Measurements from ENCODE around the gene PTF1A. TPM values are rescaled to one million over a fixed set of nuclear protein-coding genes. Genes with fewer than 3 reads are reported as not detected.

The PTF1A gene
- total RNA-seq, 1 experiment from 2014 or later = not detected

DNA sequence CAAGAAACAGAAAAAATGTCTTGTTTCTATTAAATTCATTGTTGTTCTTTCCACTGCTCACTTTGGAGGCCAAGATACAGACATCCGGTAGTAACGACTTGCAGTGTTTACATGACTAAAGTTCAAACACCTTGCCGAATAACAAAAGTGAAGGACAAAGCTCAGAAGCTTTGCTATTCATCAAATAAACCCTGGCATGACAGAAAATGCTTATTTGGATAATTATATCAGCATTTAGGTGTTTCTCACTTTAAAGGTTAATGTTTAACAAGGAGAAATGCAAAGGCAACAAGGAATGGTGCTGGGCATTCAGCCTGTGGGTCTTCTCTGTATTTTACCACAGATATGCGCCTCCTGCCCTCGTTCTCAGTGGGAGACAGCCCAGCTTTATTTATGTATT lies 5.4 kb upstream of the PTF1A start:
- DNase-seq = no peak
- BruUV-seq (replicated peaks) = no TSS peak
- H3K27me3 Mint-ChIP-seq (ENCODE audit: insufficient read depth, unreplicated experiment) = peaks cover 3% of the 10 kb centered on the region
- H3K9me3 Mint-ChIP-seq (ENCODE audit: unreplicated experiment) = no peaks in the 10 kb centered on the region
- no peaks in the 10 kb centered on the region for H3K36me3 ChIP-seq (ENCODE audit: control insufficient read depth, insufficient read depth, low read length)
- H3K27ac Mint-ChIP-seq (ENCODE audit: unreplicated experiment) = no peak overlapping the region
- peaks cover 12% of the 10 kb centered on the region for H3K4me1 ChIP-seq
- intact Hi-C loops (cut with micrococcal nuclease; ENCODE audit: unreplicated experiment) = no loop called here
- H3K4me3 Mint-ChIP-seq (ENCODE audit: unreplicated experiment) = no peak overlapping the region
- H3K36me3 Mint-ChIP-seq (ENCODE audit: insufficient read depth, unreplicated experiment) = no peaks in the 10 kb centered on the region
- ChIA-PET CTCF (interaction anchor here (1.0 kb wide), 1 partner anchor 28 kb away, joined by 9 read pairs; no protein-coding TSS in a partner anchor), POLR2A (no interaction called here)
- TF ChIP-seq, protein P1, sequence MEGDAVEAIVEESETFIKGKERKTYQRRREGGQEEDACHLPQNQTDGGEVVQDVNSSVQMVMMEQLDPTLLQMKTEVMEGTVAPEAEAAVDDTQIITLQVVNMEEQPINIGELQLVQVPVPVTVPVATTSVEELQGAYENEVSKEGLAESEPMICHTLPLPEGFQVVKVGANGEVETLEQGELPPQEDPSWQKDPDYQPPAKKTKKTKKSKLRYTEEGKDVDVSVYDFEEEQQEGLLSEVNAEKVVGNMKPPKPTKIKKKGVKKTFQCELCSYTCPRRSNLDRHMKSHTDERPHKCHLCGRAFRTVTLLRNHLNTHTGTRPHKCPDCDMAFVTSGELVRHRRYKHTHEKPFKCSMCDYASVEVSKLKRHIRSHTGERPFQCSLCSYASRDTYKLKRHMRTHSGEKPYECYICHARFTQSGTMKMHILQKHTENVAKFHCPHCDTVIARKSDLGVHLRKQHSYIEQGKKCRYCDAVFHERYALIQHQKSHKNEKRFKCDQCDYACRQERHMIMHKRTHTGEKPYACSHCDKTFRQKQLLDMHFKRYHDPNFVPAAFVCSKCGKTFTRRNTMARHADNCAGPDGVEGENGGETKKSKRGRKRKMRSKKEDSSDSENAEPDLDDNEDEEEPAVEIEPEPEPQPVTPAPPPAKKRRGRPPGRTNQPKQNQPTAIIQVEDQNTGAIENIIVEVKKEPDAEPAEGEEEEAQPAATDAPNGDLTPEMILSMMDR (IDR thresholded peaks at IDR 0.05; ENCODE audit: insufficient read depth in 1 of 2, low read depth in 1 of 2, low read length in 1 of 2, severe bottlenecking in 1 of 2, unreplicated experiment in 1 of 2) = no peak
- no peaks in the 10 kb centered on the region for H3K27me3 ChIP-seq (replicated peaks; ENCODE audit: control insufficient read depth, insufficient read depth, low read length)
- no peaks in the 10 kb centered on the region for H3K4me1 Mint-ChIP-seq (ENCODE audit: low read depth, unreplicated experiment)
- H3K4me3 ChIP-seq (ENCODE audit: low read depth, low read length) = no peak overlapping the region
- no peaks in the 10 kb centered on the region for H3K9me3 ChIP-seq

DNA sequence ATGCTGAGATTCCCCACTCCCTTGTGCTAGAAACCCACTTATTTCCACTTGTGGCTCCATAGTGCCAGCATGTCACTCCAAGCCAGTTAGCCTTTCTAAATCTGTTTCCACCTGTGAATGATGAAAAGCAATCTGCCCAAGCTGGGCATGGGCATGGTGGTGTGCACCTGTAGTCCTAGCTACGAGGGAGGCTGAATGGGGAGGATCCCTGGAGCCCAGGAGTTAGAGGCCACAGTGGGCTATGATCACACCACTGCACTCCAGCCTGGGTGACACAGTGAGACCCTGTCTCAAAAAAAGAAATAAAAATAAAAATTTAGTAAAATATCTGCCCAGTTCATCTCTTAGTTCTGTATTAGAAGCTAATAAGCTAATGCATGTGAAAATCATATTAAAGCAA lies 5.0 kb upstream of the PTF1A start:
- H3K27me3 ChIP-seq (replicated peaks; ENCODE audit: control insufficient read depth, insufficient read depth, low read length) = no peaks in the 10 kb centered on the region
- peaks cover 12% of the 10 kb centered on the region for H3K4me1 ChIP-seq
- H3K9me3 ChIP-seq = no peaks in the 10 kb centered on the region
- no peaks in the 10 kb centered on the region for H3K27me3 Mint-ChIP-seq (ENCODE audit: insufficient read depth, unreplicated experiment)
- H3K36me3 Mint-ChIP-seq (ENCODE audit: insufficient read depth, unreplicated experiment) = no peaks in the 10 kb centered on the region
- POLR2A ChIA-PET = no interaction called here
- no peaks in the 10 kb centered on the region for H3K36me3 ChIP-seq (ENCODE audit: control insufficient read depth, insufficient read depth, low read length)
- H3K9me3 Mint-ChIP-seq (ENCODE audit: unreplicated experiment) = no peaks in the 10 kb centered on the region
- no peak overlapping the region for H3K4me3 ChIP-seq (ENCODE audit: low read depth, low read length)
- CTCF ChIA-PET = interaction anchor here (0.6 to 1.0 kb wide), 2 partner anchors 29 to 218 kb away, joined by 4 to 9 read pairs; no protein-coding TSS in a partner anchor
- TF ChIP-seq, protein P1 (IDR thresholded peaks at IDR 0.05; ENCODE audit: insufficient read depth in 1 of 2, low read depth in 1 of 2, low read length in 1 of 2, severe bottlenecking in 1 of 2, unreplicated experiment in 1 of 2) = no peak
- no peak overlapping the region for H3K27ac Mint-ChIP-seq (ENCODE audit: unreplicated experiment)
- BruUV-seq (replicated peaks) = no TSS peak
- H3K4me1 Mint-ChIP-seq (ENCODE audit: low read depth, unreplicated experiment) = no peaks in the 10 kb centered on the region
- DNase-seq = no peak
- intact Hi-C loops (cut with micrococcal nuclease; ENCODE audit: unreplicated experiment) = no loop called here
- no peak overlapping the region for H3K4me3 Mint-ChIP-seq (ENCODE audit: unreplicated experiment)

DNA sequence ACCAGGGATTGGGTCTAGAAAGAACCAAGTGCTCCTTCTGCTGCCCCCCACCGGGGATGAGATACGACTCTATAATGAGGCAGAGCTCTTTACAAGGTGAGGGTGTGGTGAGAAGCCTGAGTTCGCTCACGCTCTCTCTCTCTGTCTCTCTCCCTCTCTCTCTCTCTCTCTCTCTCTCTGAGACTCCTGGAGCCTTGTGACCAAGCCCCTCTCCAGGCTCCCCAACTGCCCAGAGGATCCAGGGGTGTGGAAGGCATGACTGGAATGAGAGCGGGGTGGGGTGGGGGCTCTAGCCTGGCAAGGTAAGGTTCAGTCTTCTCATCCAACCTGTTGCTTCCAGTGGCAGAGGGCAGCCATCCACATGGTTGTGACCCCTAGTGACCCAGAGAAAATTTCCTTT lies 3.1 kb upstream of the PTF1A start:
- H3K4me1 Mint-ChIP-seq (ENCODE audit: low read depth, unreplicated experiment) = no peaks in the 10 kb centered on the region
- H3K9me3 ChIP-seq = peaks cover 1% of the 10 kb centered on the region; the same call in 1 of the 2 replicates
- ChIA-PET POLR2A (no interaction called here), CTCF (no interaction called here)
- TF ChIP-seq, protein P1 (IDR thresholded peaks at IDR 0.05; ENCODE audit: insufficient read depth in 1 of 2, low read depth in 1 of 2, low read length in 1 of 2, severe bottlenecking in 1 of 2, unreplicated experiment in 1 of 2) = no peak
- H3K4me1 ChIP-seq = peaks cover 12% of the 10 kb centered on the region
- no TSS peak for BruUV-seq (replicated peaks)
- no peaks in the 10 kb centered on the region for H3K9me3 Mint-ChIP-seq (ENCODE audit: unreplicated experiment)
- no peaks in the 10 kb centered on the region for H3K36me3 Mint-ChIP-seq (ENCODE audit: insufficient read depth, unreplicated experiment)
- no peak overlapping the region for H3K4me3 Mint-ChIP-seq (ENCODE audit: unreplicated experiment)
- DNase-seq = no peak
- H3K27me3 ChIP-seq (replicated peaks; ENCODE audit: control insufficient read depth, insufficient read depth, low read length) = no peaks in the 10 kb centered on the region
- H3K27me3 Mint-ChIP-seq (ENCODE audit: insufficient read depth, unreplicated experiment) = no peaks in the 10 kb centered on the region
- intact Hi-C loops (cut with micrococcal nuclease; ENCODE audit: unreplicated experiment) = no loop called here
- H3K36me3 ChIP-seq (ENCODE audit: control insufficient read depth, insufficient read depth, low read length) = no peaks in the 10 kb centered on the region
- no peak overlapping the region for H3K4me3 ChIP-seq (ENCODE audit: low read depth, low read length)
- H3K27ac Mint-ChIP-seq (ENCODE audit: unreplicated experiment) = no peak overlapping the region

All from Caco-2 (cell line).